B cell (primary cell): Measurements from ENCODE around the gene CASK. TPM values are rescaled to one million over a fixed set of nuclear protein-coding genes. Genes with fewer than 3 reads are reported as not detected.

Source experiments
- ATAC-seq: fragments of 200-7000 bp; cut with Tn5 transposase; one replicate; pipeline ENCODE4 v1.10.0; 2021; ENCODE audit warnings: low read depth, mild to moderate bottlenecking, moderate number of reproducible peaks, moderate library complexity
- CTCF ChIA-PET: fragments of 350-600 bp; sonication (Branson Sonifier 250); formaldehyde crosslinking; loops from one replicate; lab custom pipeline; 2021; ENCODE audit warnings: antibody characterized with exemption, inconsistent platforms; lab: Charles Lee
- POLR2A ChIA-PET: fragments of 350-600 bp; sonication (Branson Sonifier 250); formaldehyde crosslinking; loops from one replicate; lab custom pipeline; 2021; ENCODE audit warnings: antibody characterized with exemption; lab: Charles Lee
- DNase-seq: peaks from one replicate; pipeline ENCODE4 v3.0.0; 2013
- H2AFZ ChIP-seq: 2 replicates; pipeline ENCODE4 v1.6.1; 2012; ENCODE audit warnings: mild to moderate bottlenecking, low read depth, low read length; ENCODE audit not compliant: insufficient read depth, poor library complexity, severe bottlenecking
- H3K27ac ChIP-seq, 2 donors: 1 replicate in 1 of 2; 2 replicates in 1 of 2; pipeline ENCODE4 v1.5.1; 2012 to 2013; ENCODE audit warnings: low read length in 2 of 2, mild to moderate bottlenecking in 2 of 2, moderate library complexity in 1 of 2
- H3K27me3 ChIP-seq, 4 experiments: fragments of 200-600 bp in 1 of 4; sonication (generic) in 1 of 4; replicated peaks in 1 of 4; 1 replicate in 2 of 4; 2 replicates in 2 of 4; pipeline versions ENCODE4 v1.6.1 to v1.7.0; 2013 to 2016; ENCODE audit warnings: low read length in 3 of 4, mild to moderate bottlenecking in 2 of 4, mixed read lengths in 1 of 4, moderate library complexity in 1 of 4; ENCODE audit not compliant: insufficient read depth in 4 of 4, control insufficient read depth in 3 of 4; ENCODE audit errors: control extremely low read depth in 1 of 4
- H3K36me3 ChIP-seq, 2 experiments: replicated peaks in 1 of 2; 1 replicate in 1 of 2; 2 replicates in 1 of 2; pipeline versions ENCODE4 v1.6.1 to v1.7.1; 2013; ENCODE audit warnings: low read length in 1 of 2; ENCODE audit not compliant: insufficient read depth in 2 of 2, control insufficient read depth in 1 of 2; ENCODE audit errors: control extremely low read depth in 1 of 2, extremely low read depth in 1 of 2
- H3K4me1 ChIP-seq, 2 donors: fragments of 200-600 bp in 1 of 2; sonication (generic) in 1 of 2; 1 replicate in 1 of 2; 2 replicates in 1 of 2; pipeline versions ENCODE4 v1.5.1 to v1.6.1; 2013 to 2017; ENCODE audit warnings: low read length in 2 of 2; ENCODE audit not compliant: control insufficient read depth in 2 of 2, insufficient read depth in 2 of 2
- H3K4me2 ChIP-seq: replicated peaks from 2 replicates; pipeline ENCODE3; 2012; ENCODE audit warnings: mild to moderate bottlenecking, low read depth, low read length; ENCODE audit not compliant: poor library complexity, severe bottlenecking
- H3K4me3 ChIP-seq, 5 experiments: fragments of 200-600 bp in 1 of 5; sonication (generic) in 1 of 5; 1 replicate in 3 of 5; 2 replicates in 2 of 5; pipeline versions ENCODE4 v1.5.1 to v1.7.0; 2011 to 2016; ENCODE audit warnings: low read length in 4 of 5, mild to moderate bottlenecking in 4 of 5, low read depth in 2 of 5, control low read depth in 1 of 5, moderate library complexity in 1 of 5; ENCODE audit not compliant: insufficient read depth in 1 of 5; ENCODE audit errors: control extremely low read depth in 1 of 5, extremely low read depth in 1 of 5
- H3K79me2 ChIP-seq: fragments of 200-600 bp; sonication (generic); one replicate; pipeline ENCODE4 v1.6.0; 2016; ENCODE audit warnings: low read length; ENCODE audit not compliant: control insufficient read depth, insufficient read depth
- H3K9ac ChIP-seq: fragments of 200-600 bp; sonication (generic); 2 replicates; pipeline ENCODE4 v1.6.1; 2017; ENCODE audit warnings: mild to moderate bottlenecking, low read length, moderate library complexity
- H3K9me3 ChIP-seq, 3 donors: one replicate each; pipeline versions ENCODE4 v1.6.1 to v1.7.1; 2013; ENCODE audit warnings: low read length in 2 of 3; ENCODE audit not compliant: control insufficient read depth in 2 of 3, insufficient read depth in 1 of 3; ENCODE audit errors: control extremely low read depth in 1 of 3
- H4K20me1 ChIP-seq: 2 replicates; pipeline ENCODE4 v1.6.0; 2012; ENCODE audit warnings: mild to moderate bottlenecking, low read length; ENCODE audit not compliant: insufficient read depth, control insufficient read depth, poor library complexity, severe bottlenecking
- H3K27ac Mint-ChIP-seq: one replicate; pipeline ENCODE4 v1.8.0; 2021; ENCODE audit warnings: mixed read lengths
- H3K27me3 Mint-ChIP-seq: one replicate; pipeline ENCODE4 v1.8.0; 2021; ENCODE audit warnings: mixed read lengths
- H3K4me1 Mint-ChIP-seq: one replicate; pipeline ENCODE4 v1.8.0; 2021; ENCODE audit warnings: mixed read lengths
- H3K4me3 Mint-ChIP-seq: one replicate; pipeline ENCODE4 v1.8.0; 2021; ENCODE audit warnings: mixed read lengths
- H3K9me3 Mint-ChIP-seq: one replicate; pipeline ENCODE4 v1.8.0; 2022; ENCODE audit warnings: mixed read lengths; ENCODE audit not compliant: insufficient read depth
- EZH2 ChIP-seq: IDR thresholded peaks from 2 replicates; pipeline ENCODE4 v1.6.1; 2012; ENCODE audit warnings: borderline replicate concordance, low read depth, mild to moderate bottlenecking, moderate library complexity, low read length; ENCODE audit not compliant: insufficient read depth, poor library complexity, severe bottlenecking
- WGBS: methylation state at CpG from one replicate; pipeline ENCODE4 v1.1.5; 2013; ENCODE audit warnings: missing lambda C conversion rate; ENCODE audit not compliant: insufficient coverage; 5-methylcytosine and 5-hydroxymethylcytosine counted together
- intact Hi-C: fragments of 100-400 bp; cut with micrococcal nuclease; formaldehyde crosslinking; loops from one replicate; pipeline ENCODE4 v1.10.0; 2022
- polyA plus RNA-seq: library from polyadenylated mRNA; depleted of rRNA; stranded (reverse); fragments of >200 nt; gene quantifications from 2 replicates; pipeline ENCODE4 v1.2.3, GENCODE V29; 2012
- total RNA-seq, 2 donors: library from RNA; stranded (reverse); fragments of 120-200 nt in 1 of 2; gene quantifications; 1 replicate in 1 of 2; 2 replicates in 1 of 2; pipeline versions ENCODE4 v1.2.3 to v1.2.4, GENCODE V29; 2013 to 2022
- TF ChIP-seq, protein P1 (sequence below): fragments of 200-600 bp; IDR thresholded peaks from one replicate; pipeline ENCODE4 v1.8.0; 2022; ENCODE audit warnings: antibody characterized with exemption, mild to moderate bottlenecking

CASK gene
- total and polyA plus RNA-seq, 2 donors (not counting 1 experiment from before 2014, with no cell fraction given) = 14.2 to 50.4 TPM

DNA sequence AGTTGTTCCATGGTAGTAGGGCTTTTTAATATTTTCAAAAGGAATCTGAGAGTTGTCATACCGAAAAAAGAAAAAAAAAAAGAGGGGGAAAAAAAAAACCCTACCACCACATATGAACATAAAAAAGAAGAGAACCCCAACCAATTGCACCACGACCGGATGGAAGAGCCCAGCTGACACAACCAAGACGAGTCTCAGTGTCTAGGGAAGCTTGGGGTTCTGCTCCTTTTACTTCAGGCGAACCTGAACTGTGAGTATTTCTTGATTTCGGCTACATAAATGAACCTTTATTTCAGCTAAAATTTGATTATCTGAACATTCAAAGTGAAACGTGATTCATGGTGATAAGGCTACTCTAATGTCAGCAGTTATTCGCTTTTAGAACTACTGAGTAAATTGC is 234.5 kb downstream of the CASK start, which contains the start of gene GPR34:
Gene GPR34, plus strand, starts transcription at position 139 of the 400 bp plus-strand sequence. CDS start 6,661 bp downstream, outside the sequence.
- no peak for ATAC-seq
- Mint-ChIP-seq H3K27ac (no peak within 1 kb of the TSS), H3K9me3 (no peaks in the 10 kb centered on the region), H3K27me3 (no peaks in the 10 kb centered on the region), H3K4me1 (peaks cover 50% of the 10 kb centered on the region), H3K4me3 (no peak within 1 kb of the TSS)
- DNase-seq = no peak
- no peak within 1 kb of the TSS for H3K27ac ChIP-seq
- peaks cover 34 to 40% of the 10 kb centered on the region in 2 donors for H3K4me1 ChIP-seq
- intact Hi-C loops = no loop called here
- TF ChIP-seq EZH2 = no peak
- TF ChIP-seq, protein P1, sequence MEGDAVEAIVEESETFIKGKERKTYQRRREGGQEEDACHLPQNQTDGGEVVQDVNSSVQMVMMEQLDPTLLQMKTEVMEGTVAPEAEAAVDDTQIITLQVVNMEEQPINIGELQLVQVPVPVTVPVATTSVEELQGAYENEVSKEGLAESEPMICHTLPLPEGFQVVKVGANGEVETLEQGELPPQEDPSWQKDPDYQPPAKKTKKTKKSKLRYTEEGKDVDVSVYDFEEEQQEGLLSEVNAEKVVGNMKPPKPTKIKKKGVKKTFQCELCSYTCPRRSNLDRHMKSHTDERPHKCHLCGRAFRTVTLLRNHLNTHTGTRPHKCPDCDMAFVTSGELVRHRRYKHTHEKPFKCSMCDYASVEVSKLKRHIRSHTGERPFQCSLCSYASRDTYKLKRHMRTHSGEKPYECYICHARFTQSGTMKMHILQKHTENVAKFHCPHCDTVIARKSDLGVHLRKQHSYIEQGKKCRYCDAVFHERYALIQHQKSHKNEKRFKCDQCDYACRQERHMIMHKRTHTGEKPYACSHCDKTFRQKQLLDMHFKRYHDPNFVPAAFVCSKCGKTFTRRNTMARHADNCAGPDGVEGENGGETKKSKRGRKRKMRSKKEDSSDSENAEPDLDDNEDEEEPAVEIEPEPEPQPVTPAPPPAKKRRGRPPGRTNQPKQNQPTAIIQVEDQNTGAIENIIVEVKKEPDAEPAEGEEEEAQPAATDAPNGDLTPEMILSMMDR = no peak
- no peaks in the 10 kb centered on the region for H3K79me2 ChIP-seq
- WGBS = no CpG with 5 or more reads among the region's 8 CpGs
- CTCF ChIA-PET = no interaction called here
- no peak within 1 kb of the TSS for H3K4me2 ChIP-seq
- no peaks in the 10 kb centered on the region for H3K9me3 ChIP-seq
- H4K20me1 ChIP-seq = no peaks in the 10 kb centered on the region
- no peak within 1 kb of the TSS for H3K4me3 ChIP-seq
- POLR2A ChIA-PET = no interaction called here
- H3K9ac ChIP-seq = no peak within 1 kb of the TSS
- no peaks in the 10 kb centered on the region for H3K36me3 ChIP-seq
- H3K27me3 ChIP-seq = no peaks in the 10 kb centered on the region
- H2AFZ ChIP-seq = no peak within 1 kb of the TSS

DNA sequence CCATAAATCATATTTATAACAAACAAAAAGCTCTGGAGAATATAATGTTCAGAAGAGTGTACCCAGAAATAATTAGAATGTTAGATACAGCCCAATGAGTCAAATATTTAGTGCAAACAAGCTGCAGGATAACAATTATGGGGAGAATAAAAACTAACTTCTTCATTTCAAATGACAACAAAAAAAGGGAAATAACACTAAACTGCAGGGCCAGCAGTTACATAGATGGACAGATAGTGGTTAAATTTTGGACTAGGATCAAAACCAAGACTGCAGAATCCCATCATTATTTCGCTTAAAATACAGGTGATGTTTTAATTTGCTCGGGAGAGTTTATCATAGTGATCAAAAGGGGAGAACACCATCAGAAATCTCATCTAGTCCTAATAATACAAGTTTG is 235.2 kb downstream of the CASK start:
- H3K4me1 ChIP-seq = peaks cover 34 to 40% of the 10 kb centered on the region in 2 donors
- ATAC-seq (no peak), DNase-seq (no peak)
- no peak overlapping the region for H3K4me2 ChIP-seq
- H3K27ac ChIP-seq = no peak overlapping the region
- TF ChIP-seq EZH2 = no peak
- TF ChIP-seq, protein P1 = no peak
- ChIA-PET CTCF (interaction anchor here (0.7 to 0.9 kb wide), 2 partner anchors 32 to 72 kb away, joined by 3 read pairs; no protein-coding TSS in a partner anchor), POLR2A (no interaction called here)
- Mint-ChIP-seq H3K4me1 (peaks cover 47% of the 10 kb centered on the region), H3K27ac (no peak overlapping the region), H3K9me3 (no peaks in the 10 kb centered on the region), H3K4me3 (no peak overlapping the region), H3K27me3 (no peaks in the 10 kb centered on the region)
- no peaks in the 10 kb centered on the region for H3K79me2 ChIP-seq
- intact Hi-C loops = no loop called here
- H3K9me3 ChIP-seq = no peaks in the 10 kb centered on the region
- no CpG with 5 or more reads among the region's 2 CpGs for WGBS
- H3K36me3 ChIP-seq = no peaks in the 10 kb centered on the region
- H3K27me3 ChIP-seq = no peaks in the 10 kb centered on the region
- no peak overlapping the region for H2AFZ ChIP-seq
- no peak overlapping the region for H3K4me3 ChIP-seq
- no peak overlapping the region for H3K9ac ChIP-seq
- no peaks in the 10 kb centered on the region for H4K20me1 ChIP-seq
